Breast epithelium (tissue), 4 donors: Measurements from ENCODE around the gene CDK5R1. TPM values are rescaled to one million over a fixed set of nuclear protein-coding genes. Genes with fewer than 3 reads are reported as not detected.

ENCODE experiments used
- DNase-seq, 2 donors: peaks; one replicate each; pipeline ENCODE4 v3.0.0-alpha.2; 2019; ENCODE audit warnings: low spot score in 2 of 2
- H3K27ac ChIP-seq, 2 donors: fragments of 200-600 bp; sonication (generic) in 1 of 2; one replicate each; pipeline ENCODE4 v1.5.1; 2016 to 2019; ENCODE audit warnings: mild to moderate bottlenecking in 1 of 2
- H3K27me3 ChIP-seq, 2 donors: fragments of 200-600 bp; sonication (generic) in 1 of 2; one replicate each; pipeline versions ENCODE4 v1.5.1 to v1.6.0; 2017 to 2019; ENCODE audit warnings: control low read depth in 1 of 2, mild to moderate bottlenecking in 1 of 2
- H3K36me3 ChIP-seq: fragments of 200-600 bp; one replicate; pipeline ENCODE4 v1.5.1; 2019
- H3K4me1 ChIP-seq, 2 donors: fragments of 200-600 bp; sonication (generic); one replicate each; pipeline ENCODE4 v1.5.1; 2016 to 2019; ENCODE audit warnings: control low read depth in 1 of 2
- H3K4me3 ChIP-seq, 3 donors: fragments of 200-600 bp; sonication (generic); 1 replicate in 2 of 3; 2 replicates in 1 of 3; pipeline ENCODE4 v1.5.1; 2016 to 2019; ENCODE audit warnings: mild to moderate bottlenecking in 3 of 3, moderate library complexity in 2 of 3
- H3K9me3 ChIP-seq, 2 donors: fragments of 200-600 bp; sonication (generic) in 1 of 2; one replicate each; pipeline ENCODE4 v1.5.1; 2016 to 2019; ENCODE audit warnings: control low read depth in 1 of 2
- POLR2A ChIP-seq: fragments of 450-650 bp; IDR thresholded peaks from one replicate; pipeline ENCODE4 v1.6.1; 2016; ENCODE audit warnings: antibody characterized with exemption, mild to moderate bottlenecking, moderate library complexity
- POLR2AphosphoS5 ChIP-seq, 3 donors: sonication (generic); formaldehyde crosslinking; IDR thresholded peaks; one replicate each; pipeline ENCODE4 v1.6.1; 2017; ENCODE audit warnings: antibody characterized with exemption in 3 of 3
- intact Hi-C: fragments of 100-400 bp; cut with DNase I; formaldehyde crosslinking; loops from one replicate; pipeline ENCODE4 v1.15.1; 2023; ENCODE audit warnings: low total_unique reads
- total RNA-seq, 3 donors: library from RNA; depleted of rRNA; stranded (reverse); fragments of >200 nt; gene quantifications; one replicate each; pipeline ENCODE4 v1.1.0, GENCODE V29; 2016
- TF ChIP-seq, protein P1 (sequence below), 3 donors: fragments of 450-650 bp; IDR thresholded peaks; one replicate each; pipeline ENCODE4 v1.5.1; 2016 to 2017; ENCODE audit warnings: antibody characterized with exemption in 3 of 3, mild to moderate bottlenecking in 3 of 3, moderate library complexity in 3 of 3

Gene CDK5R1
- total RNA-seq, 3 donors from 2014 or later, result 0.66 to 0.88 (median 0.80) TPM

DNA sequence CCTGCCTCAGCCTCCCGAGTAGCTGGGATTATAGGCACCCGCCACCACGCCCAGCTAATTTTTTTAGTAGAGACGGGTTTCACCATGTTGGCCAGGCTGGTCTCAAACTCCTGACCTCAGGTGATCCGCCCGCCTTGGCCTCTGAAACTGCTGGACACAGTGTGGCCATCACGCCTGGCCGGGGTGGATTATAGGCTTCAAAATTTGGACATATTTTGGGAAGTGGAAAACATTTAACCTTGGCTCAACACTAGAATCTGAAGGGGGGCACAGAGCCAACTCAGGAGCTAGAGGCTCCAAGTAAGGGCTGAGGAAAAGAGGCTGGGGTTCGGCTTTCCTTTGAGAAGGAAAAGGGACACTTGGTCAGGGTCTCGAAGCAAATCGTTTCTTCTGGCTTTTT lies 2.2 kb upstream of the CDK5R1 start:
- Histone ChIP-seq H3K27me3 (no peaks in the 10 kb centered on the region), H3K4me3 (no peak overlapping the region), H3K36me3 (peaks cover 7% of the 10 kb centered on the region), H3K4me1 (peaks cover 0 to 10% of the 10 kb centered on the region in 2 donors), H3K9me3 (no peaks in the 10 kb centered on the region), H3K27ac (no peak overlapping the region)
- no peak for DNase-seq
- intact Hi-C loops, result no loop called here
- TF ChIP-seq, protein P1, sequence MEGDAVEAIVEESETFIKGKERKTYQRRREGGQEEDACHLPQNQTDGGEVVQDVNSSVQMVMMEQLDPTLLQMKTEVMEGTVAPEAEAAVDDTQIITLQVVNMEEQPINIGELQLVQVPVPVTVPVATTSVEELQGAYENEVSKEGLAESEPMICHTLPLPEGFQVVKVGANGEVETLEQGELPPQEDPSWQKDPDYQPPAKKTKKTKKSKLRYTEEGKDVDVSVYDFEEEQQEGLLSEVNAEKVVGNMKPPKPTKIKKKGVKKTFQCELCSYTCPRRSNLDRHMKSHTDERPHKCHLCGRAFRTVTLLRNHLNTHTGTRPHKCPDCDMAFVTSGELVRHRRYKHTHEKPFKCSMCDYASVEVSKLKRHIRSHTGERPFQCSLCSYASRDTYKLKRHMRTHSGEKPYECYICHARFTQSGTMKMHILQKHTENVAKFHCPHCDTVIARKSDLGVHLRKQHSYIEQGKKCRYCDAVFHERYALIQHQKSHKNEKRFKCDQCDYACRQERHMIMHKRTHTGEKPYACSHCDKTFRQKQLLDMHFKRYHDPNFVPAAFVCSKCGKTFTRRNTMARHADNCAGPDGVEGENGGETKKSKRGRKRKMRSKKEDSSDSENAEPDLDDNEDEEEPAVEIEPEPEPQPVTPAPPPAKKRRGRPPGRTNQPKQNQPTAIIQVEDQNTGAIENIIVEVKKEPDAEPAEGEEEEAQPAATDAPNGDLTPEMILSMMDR (IDR thresholded peaks at IDR 0.05), result no peak
- no peak for TF ChIP-seq POLR2AphosphoS5 (IDR thresholded peaks at IDR 0.05)
- no peak for TF ChIP-seq POLR2A

DNA sequence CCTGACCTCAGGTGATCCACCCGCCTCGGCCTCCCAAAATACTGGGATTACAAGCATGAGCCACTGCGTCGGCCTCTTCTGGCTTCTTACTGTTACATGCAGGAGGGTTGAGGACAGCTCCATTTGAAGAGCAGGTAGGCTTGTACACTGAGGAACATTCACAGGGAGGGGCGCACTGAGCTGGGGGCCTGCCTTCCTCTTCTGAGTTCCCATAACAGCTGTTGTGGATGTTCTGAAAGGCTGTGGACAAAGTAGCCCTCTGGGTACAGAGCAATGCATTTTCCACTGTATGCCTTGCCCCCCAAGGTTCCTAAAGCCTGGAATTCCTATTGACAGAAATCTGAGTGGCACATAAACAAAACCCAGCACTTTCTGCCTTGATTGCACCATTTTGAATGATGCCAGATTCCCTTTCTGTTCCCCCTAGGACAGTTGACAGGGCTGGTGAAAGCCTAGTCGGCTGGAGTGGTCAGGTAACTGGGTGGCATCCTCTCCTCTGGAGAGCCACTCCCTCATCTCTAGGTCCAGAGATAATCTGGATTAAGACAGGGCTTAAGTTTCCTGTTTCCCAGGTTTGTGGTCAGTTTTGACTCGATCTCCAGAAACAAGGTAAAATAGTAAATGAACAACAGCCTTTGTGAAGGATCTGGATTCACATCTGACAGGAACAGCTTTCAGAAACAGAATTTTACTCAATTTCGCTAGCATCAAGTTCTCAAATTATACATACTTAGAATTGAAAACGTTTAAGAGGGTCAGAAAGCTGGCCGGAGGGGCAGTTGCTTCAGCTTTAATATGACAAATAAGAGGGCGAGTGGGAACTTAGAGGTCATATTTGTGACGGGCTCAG lies 1.3 kb upstream of the CDK5R1 start:
- Histone ChIP-seq H3K4me3 (peak overlapping the region; percentile 49 to 92 (median 63)), H3K36me3 (peaks cover 3% of the 10 kb centered on the region), H3K9me3 (no peaks in the 10 kb centered on the region), H3K4me1 (peaks cover 0 to 10% of the 10 kb centered on the region in 2 donors), H3K27me3 (no peaks in the 10 kb centered on the region), H3K27ac (peak overlapping the region in 1 of 2 donors; percentile 82)
- DNase-seq, result no peak
- intact Hi-C loops, result no loop called here
- no peak for TF ChIP-seq POLR2A
- no peak for TF ChIP-seq POLR2AphosphoS5 (IDR thresholded peaks at IDR 0.05)

DNA sequence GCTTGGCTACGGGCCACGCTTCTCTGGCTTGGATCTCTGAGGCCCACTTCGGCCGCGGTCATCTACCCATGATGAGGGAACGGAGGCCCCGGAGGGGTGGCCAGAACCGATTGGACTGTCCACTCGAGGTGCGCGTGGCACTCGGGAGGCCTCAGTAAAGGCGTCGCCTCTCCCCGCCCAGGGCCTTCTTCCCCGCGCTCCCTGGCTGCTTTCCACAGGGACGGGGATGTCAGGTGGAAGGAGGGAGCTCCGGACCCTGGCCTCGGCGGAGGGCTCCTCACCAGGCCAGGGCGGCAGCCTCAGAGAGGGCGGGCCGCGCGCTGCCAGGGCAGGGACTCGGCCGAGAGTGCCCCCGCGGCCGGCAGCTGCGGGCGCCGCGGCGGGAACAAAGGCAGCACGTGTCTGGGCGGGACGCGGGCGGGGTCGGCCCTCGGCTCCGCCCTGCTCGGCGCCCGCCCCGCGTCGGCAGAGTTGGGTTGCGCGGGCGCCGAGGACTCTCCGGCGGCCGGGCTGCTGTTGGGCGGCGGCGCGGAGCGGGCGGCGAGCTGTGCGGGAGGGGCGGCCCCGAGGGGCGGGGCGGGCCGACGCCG lies 587 bp upstream of the CDK5R1 start:
- Histone ChIP-seq H3K27me3 (no peaks in the 10 kb centered on the region), H3K4me3 (peak overlapping the region; percentile 49 to 92 (median 63)), H3K9me3 (no peaks in the 10 kb centered on the region), H3K27ac (peak overlapping the region in 1 of 2 donors; percentile 82), H3K36me3 (no peaks in the 10 kb centered on the region), H3K4me1 (peaks cover 0 to 10% of the 10 kb centered on the region in 2 donors)
- TF ChIP-seq POLR2A, result no peak
- TF ChIP-seq POLR2AphosphoS5 (IDR thresholded peaks at IDR 0.05), result no peak
- TF ChIP-seq, protein P1 (IDR thresholded peaks at IDR 0.05), result no peak
- DNase-seq, result no peak
- intact Hi-C loops, result no loop called here

DNA sequence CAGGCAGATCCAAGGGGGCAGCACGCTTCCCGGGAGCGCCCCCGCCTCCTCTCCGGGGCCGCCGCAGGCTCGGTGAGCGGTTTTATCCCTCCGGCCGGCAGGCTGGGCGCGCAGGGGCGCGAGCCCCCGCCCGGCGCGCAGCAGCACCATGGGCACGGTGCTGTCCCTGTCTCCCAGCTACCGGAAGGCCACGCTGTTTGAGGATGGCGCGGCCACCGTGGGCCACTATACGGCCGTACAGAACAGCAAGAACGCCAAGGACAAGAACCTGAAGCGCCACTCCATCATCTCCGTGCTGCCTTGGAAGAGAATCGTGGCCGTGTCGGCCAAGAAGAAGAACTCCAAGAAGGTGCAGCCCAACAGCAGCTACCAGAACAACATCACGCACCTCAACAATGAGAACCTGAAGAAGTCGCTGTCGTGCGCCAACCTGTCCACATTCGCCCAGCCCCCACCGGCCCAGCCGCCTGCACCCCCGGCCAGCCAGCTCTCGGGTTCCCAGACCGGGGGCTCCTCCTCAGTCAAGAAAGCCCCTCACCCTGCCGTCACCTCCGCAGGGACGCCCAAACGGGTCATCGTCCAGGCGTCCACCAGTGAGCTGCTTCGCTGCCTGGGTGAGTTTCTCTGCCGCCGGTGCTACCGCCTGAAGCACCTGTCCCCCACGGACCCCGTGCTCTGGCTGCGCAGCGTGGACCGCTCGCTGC lies 832 bp downstream of the CDK5R1 start:
- Histone ChIP-seq H3K27me3 (no peaks in the 10 kb centered on the region), H3K27ac (peak overlapping the region in 1 of 2 donors; percentile 58), H3K4me3 (peak overlapping the region; percentile 49 to 92 (median 63)), H3K4me1 (peaks cover 0 to 10% of the 10 kb centered on the region in 2 donors), H3K9me3 (no peaks in the 10 kb centered on the region), H3K36me3 (no peaks in the 10 kb centered on the region)
- DNase-seq, result no peak
- TF ChIP-seq, protein P1 (IDR thresholded peaks at IDR 0.05), result no peak
- TF ChIP-seq POLR2A (no peak), POLR2AphosphoS5 (IDR thresholded peaks at IDR 0.05) (no peak)
- intact Hi-C loops, result no loop called here

DNA sequence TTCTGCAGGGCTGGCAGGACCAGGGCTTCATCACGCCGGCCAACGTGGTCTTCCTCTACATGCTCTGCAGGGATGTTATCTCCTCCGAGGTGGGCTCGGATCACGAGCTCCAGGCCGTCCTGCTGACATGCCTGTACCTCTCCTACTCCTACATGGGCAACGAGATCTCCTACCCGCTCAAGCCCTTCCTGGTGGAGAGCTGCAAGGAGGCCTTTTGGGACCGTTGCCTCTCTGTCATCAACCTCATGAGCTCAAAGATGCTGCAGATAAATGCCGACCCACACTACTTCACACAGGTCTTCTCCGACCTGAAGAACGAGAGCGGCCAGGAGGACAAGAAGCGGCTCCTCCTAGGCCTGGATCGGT lies 1.4 kb downstream of the CDK5R1 start:
- intact Hi-C loops, result no loop called here
- Histone ChIP-seq H3K36me3 (no peaks in the 10 kb centered on the region), H3K27me3 (no peaks in the 10 kb centered on the region), H3K4me1 (peaks cover 0 to 10% of the 10 kb centered on the region in 2 donors), H3K4me3 (no peak overlapping the region), H3K9me3 (no peaks in the 10 kb centered on the region), H3K27ac (no peak overlapping the region)
- TF ChIP-seq POLR2AphosphoS5 (IDR thresholded peaks at IDR 0.05) (no peak), POLR2A (no peak)
- TF ChIP-seq, protein P1 (IDR thresholded peaks at IDR 0.05), result no peak
- DNase-seq, result no peak
